ENCODE measurements around the gene ARID1B. TPM values are rescaled to one million over a fixed set of nuclear protein-coding genes. Genes with fewer than 3 reads are reported as not detected.

ARID1B gene
- total RNA-seq, 2 experiments from 2014 or later: 36.9 to 38.9 TPM

GRCh38 chr6:157119502-157120027 is 342.4 kb downstream of the ARID1B start:
- no peak overlapping the region for H3K27ac Mint-ChIP-seq
- no peak for ATAC-seq
- intact Hi-C loops (cut with micrococcal nuclease): no loop called here
- no peak for DNase-seq
- H3K27me3 Mint-ChIP-seq: no peaks in the 10 kb centered on the region
- ChIA-PET POLR2A (no interaction called here), CTCF (interaction anchor here (0.7 kb wide), 1 partner anchor 140 kb away, joined by 3 read pairs; no protein-coding TSS in a partner anchor)
- peaks cover 2% of the 10 kb centered on the region for H3K36me3 Mint-ChIP-seq (ENCODE audit: low read depth)
- TF ChIP-seq, protein P1, sequence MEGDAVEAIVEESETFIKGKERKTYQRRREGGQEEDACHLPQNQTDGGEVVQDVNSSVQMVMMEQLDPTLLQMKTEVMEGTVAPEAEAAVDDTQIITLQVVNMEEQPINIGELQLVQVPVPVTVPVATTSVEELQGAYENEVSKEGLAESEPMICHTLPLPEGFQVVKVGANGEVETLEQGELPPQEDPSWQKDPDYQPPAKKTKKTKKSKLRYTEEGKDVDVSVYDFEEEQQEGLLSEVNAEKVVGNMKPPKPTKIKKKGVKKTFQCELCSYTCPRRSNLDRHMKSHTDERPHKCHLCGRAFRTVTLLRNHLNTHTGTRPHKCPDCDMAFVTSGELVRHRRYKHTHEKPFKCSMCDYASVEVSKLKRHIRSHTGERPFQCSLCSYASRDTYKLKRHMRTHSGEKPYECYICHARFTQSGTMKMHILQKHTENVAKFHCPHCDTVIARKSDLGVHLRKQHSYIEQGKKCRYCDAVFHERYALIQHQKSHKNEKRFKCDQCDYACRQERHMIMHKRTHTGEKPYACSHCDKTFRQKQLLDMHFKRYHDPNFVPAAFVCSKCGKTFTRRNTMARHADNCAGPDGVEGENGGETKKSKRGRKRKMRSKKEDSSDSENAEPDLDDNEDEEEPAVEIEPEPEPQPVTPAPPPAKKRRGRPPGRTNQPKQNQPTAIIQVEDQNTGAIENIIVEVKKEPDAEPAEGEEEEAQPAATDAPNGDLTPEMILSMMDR (IDR thresholded peaks at IDR 0.05): no peak
- H3K9me3 Mint-ChIP-seq: no peaks in the 10 kb centered on the region
- H3K4me3 Mint-ChIP-seq: no peak overlapping the region
- H3K4me1 Mint-ChIP-seq (ENCODE audit: low read depth): peaks cover 4% of the 10 kb centered on the region

- Mint-ChIP-seq H3K27me3 (no peaks in the 10 kb centered on the region), H3K4me3 (no peak overlapping the region), H3K9me3 (no peaks in the 10 kb centered on the region), H3K4me1 (ENCODE audit: low read depth) (peaks cover 4% of the 10 kb centered on the region), H3K27ac (no peak overlapping the region), H3K36me3 (ENCODE audit: low read depth) (peaks cover 2% of the 10 kb centered on the region)
- ATAC-seq (no peak), DNase-seq (no peak)
- ChIA-PET CTCF (no interaction called here), POLR2A (no interaction called here)
- TF ChIP-seq, protein P1 (IDR thresholded peaks at IDR 0.05): no peak
- intact Hi-C loops (cut with micrococcal nuclease): no loop called here
These were observed 343.5 kb downstream of the ARID1B start for GRCh38 chr6:157120534-157121232.

GRCh38 chr6:157121897-157122296 is 344.7 kb downstream of the ARID1B start:
- no peak overlapping the region for H3K27ac Mint-ChIP-seq
- DNase-seq (no peak), ATAC-seq (no peak)
- ChIA-PET POLR2A (no interaction called here), CTCF (no interaction called here)
- H3K9me3 Mint-ChIP-seq: no peaks in the 10 kb centered on the region
- intact Hi-C loops (cut with micrococcal nuclease): no loop called here
- H3K36me3 Mint-ChIP-seq (ENCODE audit: low read depth): peaks cover 2% of the 10 kb centered on the region
- H3K27me3 Mint-ChIP-seq: no peaks in the 10 kb centered on the region
- TF ChIP-seq, protein P1 (IDR thresholded peaks at IDR 0.05): no peak
- peaks cover 4% of the 10 kb centered on the region for H3K4me1 Mint-ChIP-seq (ENCODE audit: low read depth)
- no peak overlapping the region for H3K4me3 Mint-ChIP-seq

- no peaks in the 10 kb centered on the region for H3K27me3 Mint-ChIP-seq
- TF ChIP-seq, protein P1 (IDR thresholded peaks at IDR 0.05): no peak
- DNase-seq: no peak
- no peak for ATAC-seq
- intact Hi-C loops (cut with micrococcal nuclease): no loop called here
- peaks cover 4% of the 10 kb centered on the region for H3K4me1 Mint-ChIP-seq (ENCODE audit: low read depth)
- no peak overlapping the region for H3K4me3 Mint-ChIP-seq
- H3K27ac Mint-ChIP-seq: no peak overlapping the region
- H3K36me3 Mint-ChIP-seq (ENCODE audit: low read depth): peaks cover 2% of the 10 kb centered on the region
- POLR2A ChIA-PET: no interaction called here
- H3K9me3 Mint-ChIP-seq: no peaks in the 10 kb centered on the region
- CTCF ChIA-PET: interaction anchor here (1.2 to 1.4 kb wide), 2 partner anchors 19 to 112 kb away, joined by 3 read pairs; no protein-coding TSS in a partner anchor
These were observed 346.1 kb downstream of the ARID1B start for GRCh38 chr6:157123234-157123633.

All from activated CD8-positive, alpha-beta T cell treated with anti-CD3 and anti-CD28 coated beads for 36 hours (primary cell).